ENCODE results near the gene UBE2E2. TPM values are rescaled to one million over a fixed set of nuclear protein-coding genes. Genes with fewer than 3 reads are reported as not detected.

Gene UBE2E2
- total and polyA plus RNA-seq, 4 donors, result 23.8 to 56.5 (median 32.9) TPM

- H3K4me1 ChIP-seq (ENCODE audit: control insufficient read depth in 1 of 2, insufficient read depth in 2 of 2, low read length in 2 of 2), result no peaks in the 10 kb centered on the region
- H3K27ac ChIP-seq (ENCODE audit: low read depth in 1 of 2, low read length in 2 of 2), result peak overlapping the region in 1 of 2 donors; percentile 1
- ATAC-seq (ENCODE audit: low FRiP score), result peak; percentile 53
- intact Hi-C loops (cut with DNase I), result loop anchor here in 1 of 2 donors (10.0 kb wide), 1 partner anchor 602 kb away; the partner anchor contains the start of gene UBE2E1
- H3K27me3 ChIP-seq (ENCODE audit: control insufficient read depth in 1 of 2, insufficient read depth in 2 of 2, low read length in 1 of 2), result no peaks in the 10 kb centered on the region
- no peak for DNase-seq
- no peaks in the 10 kb centered on the region for H3K36me3 ChIP-seq (ENCODE audit: control insufficient read depth in 1 of 2, insufficient read depth in 2 of 2, low read length in 1 of 2)
- H3K9me3 ChIP-seq (ENCODE audit: control insufficient read depth, low read length), result no peaks in the 10 kb centered on the region
- peak overlapping the region; percentile 80 to 86 for H3K4me3 ChIP-seq (ENCODE audit: low read length in 2 of 2)
- WGBS, 2 donors, result 10 to 11% methylated on average over 40 to 41 of the region's 41 CpGs
Measured at GRCh38 chr3:23202203-23202920, 765 bp upstream of the UBE2E2 start.

DNA sequence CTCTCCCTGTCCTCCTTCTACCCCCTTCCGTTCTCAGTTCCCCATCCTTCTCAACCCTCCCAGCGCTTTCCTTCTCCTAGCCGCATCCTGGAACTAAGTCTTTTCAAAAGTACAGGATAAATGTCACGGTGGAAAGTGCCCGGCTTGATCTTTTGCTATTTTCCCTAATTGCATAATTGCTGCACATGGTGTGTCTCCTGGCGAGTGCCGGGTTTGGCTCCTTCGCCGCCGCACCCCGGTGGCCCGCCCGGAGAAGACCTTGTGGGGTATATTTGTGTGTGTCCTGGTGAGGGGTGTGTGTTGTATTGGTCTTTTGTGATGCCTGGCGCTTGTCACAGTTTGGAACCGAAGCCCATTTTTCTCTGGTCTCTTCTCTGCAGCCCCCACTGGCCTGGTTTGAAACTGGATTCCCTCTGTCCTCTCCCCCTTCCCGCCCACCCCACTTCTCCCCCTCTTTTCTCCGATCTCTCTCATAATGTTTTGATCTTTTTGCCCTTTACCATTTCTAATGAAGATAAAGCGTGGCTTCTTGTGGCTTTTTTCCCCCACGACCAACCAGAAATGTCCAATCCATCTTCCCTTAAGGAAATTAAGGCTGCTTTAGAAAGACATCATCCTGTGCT, 692 bp downstream of the UBE2E2 start:
- no peaks in the 10 kb centered on the region for H3K27me3 ChIP-seq (ENCODE audit: control insufficient read depth in 1 of 2, insufficient read depth in 2 of 2, low read length in 1 of 2)
- no peak overlapping the region for H3K27ac ChIP-seq (ENCODE audit: low read depth in 1 of 2, low read length in 2 of 2)
- DNase-seq (peak; percentile 52 to 71), ATAC-seq (ENCODE audit: low FRiP score) (peak; percentile 20)
- intact Hi-C loops (cut with DNase I), result loop anchor here in 1 of 2 donors (1.0 to 10.0 kb wide), 2 partner anchors 28 to 601 kb away; partner anchors contain the start of gene UBE2E1
- no peaks in the 10 kb centered on the region for H3K4me1 ChIP-seq (ENCODE audit: control insufficient read depth in 1 of 2, insufficient read depth in 2 of 2, low read length in 2 of 2)
- WGBS, 2 donors, result 2% methylated on average over 19 of the region's 19 CpGs
- H3K36me3 ChIP-seq (ENCODE audit: control insufficient read depth in 1 of 2, insufficient read depth in 2 of 2, low read length in 1 of 2), result no peaks in the 10 kb centered on the region
- H3K4me3 ChIP-seq (ENCODE audit: low read length in 2 of 2), result peak overlapping the region; percentile 80 to 86
- no peaks in the 10 kb centered on the region for H3K9me3 ChIP-seq (ENCODE audit: control insufficient read depth, low read length)

GRCh38 chr3:23206366-23206765, 3.2 kb downstream of the UBE2E2 start:
- Histone ChIP-seq H3K9me3 (ENCODE audit: control insufficient read depth, low read length) (no peaks in the 10 kb centered on the region), H3K4me1 (ENCODE audit: control insufficient read depth in 1 of 2, insufficient read depth in 2 of 2, low read length in 2 of 2) (no peaks in the 10 kb centered on the region), H3K27me3 (ENCODE audit: control insufficient read depth in 1 of 2, insufficient read depth in 2 of 2, low read length in 1 of 2) (no peaks in the 10 kb centered on the region), H3K36me3 (ENCODE audit: control insufficient read depth in 1 of 2, insufficient read depth in 2 of 2, low read length in 1 of 2) (no peaks in the 10 kb centered on the region), H3K27ac (ENCODE audit: low read depth in 1 of 2, low read length in 2 of 2) (no peak overlapping the region), H3K4me3 (ENCODE audit: low read length in 2 of 2) (no peak overlapping the region)
- WGBS, 2 donors, result 97% methylated on average over 3 of the region's 3 CpGs
- intact Hi-C loops (cut with DNase I), result loop anchor here in 1 of 2 donors (10.0 kb wide), 1 partner anchor 598 kb away; the partner anchor contains the start of gene UBE2E1
- DNase-seq (no peak), ATAC-seq (ENCODE audit: low FRiP score) (no peak)

GRCh38 chr3:23209103-23209502, 6.0 kb downstream of the UBE2E2 start:
- no peaks in the 10 kb centered on the region for H3K27me3 ChIP-seq (ENCODE audit: control insufficient read depth in 1 of 2, insufficient read depth in 2 of 2, low read length in 1 of 2)
- intact Hi-C loops (cut with DNase I), result loop anchor here in 1 of 2 donors (10.0 kb wide), 1 partner anchor 596 kb away; the partner anchor contains the start of gene UBE2E1
- no peak overlapping the region for H3K27ac ChIP-seq (ENCODE audit: low read depth in 1 of 2, low read length in 2 of 2)
- H3K9me3 ChIP-seq (ENCODE audit: control insufficient read depth, low read length), result no peaks in the 10 kb centered on the region
- ATAC-seq (ENCODE audit: low FRiP score) (no peak), DNase-seq (no peak)
- no peak overlapping the region for H3K4me3 ChIP-seq (ENCODE audit: low read length in 2 of 2)
- 62 to 92% methylated on average over 1 of the region's 1 CpG for WGBS, 2 donors
- H3K4me1 ChIP-seq (ENCODE audit: control insufficient read depth in 1 of 2, insufficient read depth in 2 of 2, low read length in 2 of 2), result no peaks in the 10 kb centered on the region
- H3K36me3 ChIP-seq (ENCODE audit: control insufficient read depth in 1 of 2, insufficient read depth in 2 of 2, low read length in 1 of 2), result no peaks in the 10 kb centered on the region

DNA sequence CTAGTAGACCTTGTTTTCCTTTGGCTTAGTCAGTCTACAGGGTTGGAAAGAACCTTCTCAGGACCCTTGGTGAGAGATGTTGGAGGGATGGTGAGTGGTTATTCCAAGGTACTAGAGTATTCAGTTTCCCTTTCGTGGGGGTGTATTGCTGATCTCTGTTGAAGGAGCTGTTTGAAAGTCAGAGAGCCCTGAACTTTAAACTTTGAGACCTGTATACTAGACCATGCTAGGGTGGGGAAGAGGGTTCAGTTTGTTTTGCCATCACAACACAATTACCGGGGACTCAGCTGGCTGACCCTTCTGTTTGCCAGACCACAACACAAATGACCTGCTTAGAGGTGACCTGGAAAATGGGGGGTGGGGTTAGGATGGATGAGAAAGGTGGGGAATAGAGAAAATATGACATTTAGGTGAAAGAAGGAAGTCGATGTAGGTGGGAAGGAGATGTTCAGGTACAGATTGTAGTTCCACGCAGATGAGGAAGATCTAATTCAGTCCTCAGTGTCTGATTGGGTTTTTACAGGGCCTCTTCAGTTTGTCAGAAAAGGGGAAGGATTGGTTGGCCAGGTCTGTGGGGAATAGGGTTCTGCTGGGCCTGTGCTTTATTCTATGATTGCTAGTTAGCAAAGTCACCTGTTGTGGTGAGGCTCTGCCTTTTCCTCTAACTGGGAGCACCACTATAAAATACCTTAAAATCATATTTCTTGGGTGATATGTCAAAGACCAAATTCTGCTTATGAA, 6.8 kb downstream of the UBE2E2 start:
- 94 to 98% methylated on average over 4 of the region's 4 CpGs for whole genome bisulfite sequencing, 2 donors
- no peaks in the 10 kb centered on the region for H3K4me1 ChIP-seq (ENCODE audit: control insufficient read depth in 1 of 2, insufficient read depth in 2 of 2, low read length in 2 of 2)
- no peaks in the 10 kb centered on the region for H3K9me3 ChIP-seq (ENCODE audit: control insufficient read depth, low read length)
- H3K4me3 ChIP-seq (ENCODE audit: low read length in 2 of 2), result no peak overlapping the region
- intact Hi-C loops (cut with DNase I), result loop anchor here in 1 of 2 donors (10.0 kb wide), 1 partner anchor 595 kb away; the partner anchor contains the start of gene UBE2E1
- ATAC-seq (ENCODE audit: low FRiP score) (no peak), DNase-seq (no peak)
- H3K27me3 ChIP-seq (ENCODE audit: control insufficient read depth in 1 of 2, insufficient read depth in 2 of 2, low read length in 1 of 2), result no peaks in the 10 kb centered on the region
- no peak overlapping the region for H3K27ac ChIP-seq (ENCODE audit: low read depth in 1 of 2, low read length in 2 of 2)
- H3K36me3 ChIP-seq (ENCODE audit: control insufficient read depth in 1 of 2, insufficient read depth in 2 of 2, low read length in 1 of 2), result no peaks in the 10 kb centered on the region

DNA sequence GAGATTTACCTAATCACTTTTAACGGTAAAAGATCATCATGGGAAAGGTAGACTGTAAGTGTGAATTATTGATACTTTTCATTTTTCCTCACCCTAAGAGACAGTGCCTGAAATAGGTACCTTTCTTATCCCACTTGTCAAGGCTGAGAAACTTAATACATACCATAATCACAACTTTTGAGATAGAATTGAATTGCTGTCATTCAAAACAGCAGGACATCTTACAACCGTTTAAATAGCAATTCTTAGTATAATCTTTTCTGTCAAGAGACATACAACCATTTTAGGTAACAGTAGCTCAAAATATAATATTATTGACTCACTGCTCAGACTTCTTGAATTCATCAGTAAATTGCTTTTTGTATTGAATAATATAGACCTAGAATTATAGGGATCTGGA, 10.7 kb downstream of the UBE2E2 start:
- Histone ChIP-seq H3K27me3 (ENCODE audit: control insufficient read depth in 1 of 2, insufficient read depth in 2 of 2, low read length in 1 of 2) (no peaks in the 10 kb centered on the region), H3K27ac (ENCODE audit: low read depth in 1 of 2, low read length in 2 of 2) (no peak overlapping the region), H3K4me3 (ENCODE audit: low read length in 2 of 2) (no peak overlapping the region), H3K4me1 (ENCODE audit: control insufficient read depth in 1 of 2, insufficient read depth in 2 of 2, low read length in 2 of 2) (no peaks in the 10 kb centered on the region), H3K9me3 (ENCODE audit: control insufficient read depth, low read length) (no peaks in the 10 kb centered on the region), H3K36me3 (ENCODE audit: control insufficient read depth in 1 of 2, insufficient read depth in 2 of 2, low read length in 1 of 2) (no peaks in the 10 kb centered on the region)
- 59 to 84% methylated on average over 2 of the region's 2 CpGs for WGBS, 2 donors
- no peak for DNase-seq
- ATAC-seq (ENCODE audit: low FRiP score), result no peak
- intact Hi-C loops (cut with DNase I), result no loop called here

GRCh38 chr3:23217872-23218554, 14.9 kb downstream of the UBE2E2 start:
- ATAC-seq (ENCODE audit: low FRiP score), result no peak
- DNase-seq, result no peak
- intact Hi-C loops (cut with DNase I), result no loop called here
- Histone ChIP-seq H3K4me1 (ENCODE audit: control insufficient read depth in 1 of 2, insufficient read depth in 2 of 2, low read length in 2 of 2) (peaks cover 0 to 3% of the 10 kb centered on the region in 2 donors), H3K36me3 (ENCODE audit: control insufficient read depth in 1 of 2, insufficient read depth in 2 of 2, low read length in 1 of 2) (no peaks in the 10 kb centered on the region), H3K4me3 (ENCODE audit: low read length in 2 of 2) (no peak overlapping the region), H3K27me3 (ENCODE audit: control insufficient read depth in 1 of 2, insufficient read depth in 2 of 2, low read length in 1 of 2) (no peaks in the 10 kb centered on the region), H3K27ac (ENCODE audit: low read depth in 1 of 2, low read length in 2 of 2) (no peak overlapping the region), H3K9me3 (ENCODE audit: control insufficient read depth, low read length) (no peaks in the 10 kb centered on the region)
- WGBS, 2 donors, result 71 to 78% methylated on average over 5 of the region's 5 CpGs

GRCh38 chr3:23219117-23219516, 16.0 kb downstream of the UBE2E2 start:
- Histone ChIP-seq H3K9me3 (ENCODE audit: control insufficient read depth, low read length) (no peaks in the 10 kb centered on the region), H3K27me3 (ENCODE audit: control insufficient read depth in 1 of 2, insufficient read depth in 2 of 2, low read length in 1 of 2) (no peaks in the 10 kb centered on the region), H3K27ac (ENCODE audit: low read depth in 1 of 2, low read length in 2 of 2) (no peak overlapping the region), H3K4me1 (ENCODE audit: control insufficient read depth in 1 of 2, insufficient read depth in 2 of 2, low read length in 2 of 2) (peaks cover 0 to 3% of the 10 kb centered on the region in 2 donors), H3K4me3 (ENCODE audit: low read length in 2 of 2) (no peak overlapping the region), H3K36me3 (ENCODE audit: control insufficient read depth in 1 of 2, insufficient read depth in 2 of 2, low read length in 1 of 2) (no peaks in the 10 kb centered on the region)
- no peak for DNase-seq
- WGBS, 2 donors, result 37 to 39% methylated on average over 2 of the region's 2 CpGs
- no peak for ATAC-seq (ENCODE audit: low FRiP score)
- intact Hi-C loops (cut with DNase I), result no loop called here
